OCI-LY3 (cell line): ENCODE results near the gene PYGM.

Experiments
- EZH2phosphoT487 ChIP-seq: fragments of 200-600 bp; shearing (Covaris generic); IDR thresholded peaks from 2 replicates; pipeline ENCODE4 v1.6.1; 2018; ENCODE audit warnings: antibody characterized with exemption, mixed run types, low read depth
- TF ChIP-seq, protein P1 (sequence below): fragments of 200-600, 300-600 bp; sonication (generic); IDR thresholded peaks from 2 replicates; pipeline ENCODE4 v1.5.1; 2014; ENCODE audit warnings: antibody characterized with exemption, low read length, low read depth

DNA sequence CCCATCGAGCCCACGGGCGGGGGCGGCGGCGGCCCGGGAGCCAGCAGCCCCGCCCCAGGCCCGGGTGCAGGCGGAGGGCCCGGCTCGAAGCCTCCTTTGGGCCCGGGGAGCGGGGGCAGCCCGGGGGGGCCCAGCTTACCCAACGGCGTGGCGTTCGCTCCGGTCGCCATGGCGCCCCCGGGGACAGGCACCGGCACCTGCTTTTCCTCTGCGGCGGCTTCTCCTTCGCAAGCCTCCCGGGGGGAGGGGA lies 18.4 kb upstream of the PYGM start:
- TF ChIP-seq, protein P1, sequence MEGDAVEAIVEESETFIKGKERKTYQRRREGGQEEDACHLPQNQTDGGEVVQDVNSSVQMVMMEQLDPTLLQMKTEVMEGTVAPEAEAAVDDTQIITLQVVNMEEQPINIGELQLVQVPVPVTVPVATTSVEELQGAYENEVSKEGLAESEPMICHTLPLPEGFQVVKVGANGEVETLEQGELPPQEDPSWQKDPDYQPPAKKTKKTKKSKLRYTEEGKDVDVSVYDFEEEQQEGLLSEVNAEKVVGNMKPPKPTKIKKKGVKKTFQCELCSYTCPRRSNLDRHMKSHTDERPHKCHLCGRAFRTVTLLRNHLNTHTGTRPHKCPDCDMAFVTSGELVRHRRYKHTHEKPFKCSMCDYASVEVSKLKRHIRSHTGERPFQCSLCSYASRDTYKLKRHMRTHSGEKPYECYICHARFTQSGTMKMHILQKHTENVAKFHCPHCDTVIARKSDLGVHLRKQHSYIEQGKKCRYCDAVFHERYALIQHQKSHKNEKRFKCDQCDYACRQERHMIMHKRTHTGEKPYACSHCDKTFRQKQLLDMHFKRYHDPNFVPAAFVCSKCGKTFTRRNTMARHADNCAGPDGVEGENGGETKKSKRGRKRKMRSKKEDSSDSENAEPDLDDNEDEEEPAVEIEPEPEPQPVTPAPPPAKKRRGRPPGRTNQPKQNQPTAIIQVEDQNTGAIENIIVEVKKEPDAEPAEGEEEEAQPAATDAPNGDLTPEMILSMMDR = no peak
- no peak for TF ChIP-seq EZH2phosphoT487
